Activated CD8-positive, alpha-beta T cell treated with anti-CD3 and anti-CD28 coated beads for 36 hours (primary cell): ENCODE data around the gene XPNPEP1. TPM values are rescaled to one million over a fixed set of nuclear protein-coding genes. Genes with fewer than 3 reads are reported as not detected.

Experiments
- ATAC-seq: fragments of 200-7000 bp; cut with Tn5 transposase; one replicate; pipeline ENCODE4 v1.10.0; 2021; ENCODE audit warnings: mild to moderate bottlenecking, moderate library complexity
- CTCF ChIA-PET: fragments of 350-600 bp; sonication (Branson Sonifier 250); formaldehyde crosslinking; loops from one replicate; lab custom pipeline; 2021; ENCODE audit warnings: antibody characterized with exemption; lab: Charles Lee
- POLR2A ChIA-PET: fragments of 350-600 bp; sonication (Branson Sonifier 250); formaldehyde crosslinking; loops from one replicate; lab custom pipeline; 2021; ENCODE audit warnings: antibody characterized with exemption; lab: Charles Lee
- DNase-seq: peaks from one replicate; pipeline ENCODE4 v3.0.0-alpha.2; 2020
- H3K27ac Mint-ChIP-seq: one replicate; pipeline ENCODE4 v1.8.0; 2021; ENCODE audit warnings: mild to moderate bottlenecking, mixed read lengths
- H3K27me3 Mint-ChIP-seq: one replicate; pipeline ENCODE4 v1.8.0; 2021; ENCODE audit warnings: mixed read lengths
- H3K36me3 Mint-ChIP-seq: one replicate; pipeline ENCODE4 v1.8.0; 2021; ENCODE audit warnings: low read depth, mixed read lengths
- H3K4me1 Mint-ChIP-seq: one replicate; pipeline ENCODE4 v1.8.0; 2021; ENCODE audit warnings: low read depth, mixed read lengths
- H3K4me3 Mint-ChIP-seq: one replicate; pipeline ENCODE4 v1.8.0; 2021; ENCODE audit warnings: mild to moderate bottlenecking, moderate library complexity, mixed read lengths
- H3K9me3 Mint-ChIP-seq: one replicate; pipeline ENCODE4 v1.8.0; 2021; ENCODE audit warnings: mixed read lengths
- intact Hi-C: fragments of 100-400 bp; cut with micrococcal nuclease; formaldehyde crosslinking; loops from one replicate; pipeline ENCODE4 v1.10.0; 2022
- total RNA-seq, 2 experiments: library from RNA; stranded (reverse); gene quantifications; one replicate each; pipeline ENCODE4 v1.2.3, GENCODE V29; 2021
- TF ChIP-seq, protein P1 (sequence below): fragments of 200-600 bp; IDR thresholded peaks from one replicate; pipeline ENCODE4 v1.8.0; 2022; ENCODE audit warnings: antibody characterized with exemption, mild to moderate bottlenecking

XPNPEP1 gene
- total RNA-seq, 2 experiments from 2014 or later = 96.5 to 97.0 TPM

DNA sequence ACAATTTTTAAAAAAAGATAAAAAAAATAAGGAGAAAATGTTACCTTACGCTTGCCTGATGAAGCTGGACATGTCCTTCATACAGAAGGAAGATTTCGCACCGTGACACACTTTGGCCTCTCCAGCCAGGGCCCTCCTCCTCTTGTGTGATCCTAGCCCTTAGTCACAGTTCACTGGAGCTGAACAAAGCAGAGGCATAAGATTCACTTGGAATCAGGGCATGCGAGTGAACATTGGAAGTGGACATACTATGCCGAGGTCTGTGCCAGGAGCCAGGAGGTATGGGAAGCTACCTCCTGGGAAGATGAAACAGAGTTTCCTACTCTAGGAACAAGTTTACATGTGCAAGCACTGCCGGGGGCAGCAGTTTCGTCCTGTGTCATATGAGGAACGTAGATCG is 91.5 kb downstream of the XPNPEP1 start:
- ChIA-PET POLR2A (no interaction called here), CTCF (no interaction called here)
- peaks cover 9% of the 10 kb centered on the region for H3K27me3 Mint-ChIP-seq
- no peak for ATAC-seq
- H3K36me3 Mint-ChIP-seq = peaks cover 1% of the 10 kb centered on the region
- no peak overlapping the region for H3K4me3 Mint-ChIP-seq
- TF ChIP-seq, protein P1, sequence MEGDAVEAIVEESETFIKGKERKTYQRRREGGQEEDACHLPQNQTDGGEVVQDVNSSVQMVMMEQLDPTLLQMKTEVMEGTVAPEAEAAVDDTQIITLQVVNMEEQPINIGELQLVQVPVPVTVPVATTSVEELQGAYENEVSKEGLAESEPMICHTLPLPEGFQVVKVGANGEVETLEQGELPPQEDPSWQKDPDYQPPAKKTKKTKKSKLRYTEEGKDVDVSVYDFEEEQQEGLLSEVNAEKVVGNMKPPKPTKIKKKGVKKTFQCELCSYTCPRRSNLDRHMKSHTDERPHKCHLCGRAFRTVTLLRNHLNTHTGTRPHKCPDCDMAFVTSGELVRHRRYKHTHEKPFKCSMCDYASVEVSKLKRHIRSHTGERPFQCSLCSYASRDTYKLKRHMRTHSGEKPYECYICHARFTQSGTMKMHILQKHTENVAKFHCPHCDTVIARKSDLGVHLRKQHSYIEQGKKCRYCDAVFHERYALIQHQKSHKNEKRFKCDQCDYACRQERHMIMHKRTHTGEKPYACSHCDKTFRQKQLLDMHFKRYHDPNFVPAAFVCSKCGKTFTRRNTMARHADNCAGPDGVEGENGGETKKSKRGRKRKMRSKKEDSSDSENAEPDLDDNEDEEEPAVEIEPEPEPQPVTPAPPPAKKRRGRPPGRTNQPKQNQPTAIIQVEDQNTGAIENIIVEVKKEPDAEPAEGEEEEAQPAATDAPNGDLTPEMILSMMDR = no peak
- no peak overlapping the region for H3K27ac Mint-ChIP-seq
- no peak for DNase-seq
- H3K9me3 Mint-ChIP-seq = peaks cover 5% of the 10 kb centered on the region
- intact Hi-C loops = no loop called here
- H3K4me1 Mint-ChIP-seq = no peaks in the 10 kb centered on the region

DNA sequence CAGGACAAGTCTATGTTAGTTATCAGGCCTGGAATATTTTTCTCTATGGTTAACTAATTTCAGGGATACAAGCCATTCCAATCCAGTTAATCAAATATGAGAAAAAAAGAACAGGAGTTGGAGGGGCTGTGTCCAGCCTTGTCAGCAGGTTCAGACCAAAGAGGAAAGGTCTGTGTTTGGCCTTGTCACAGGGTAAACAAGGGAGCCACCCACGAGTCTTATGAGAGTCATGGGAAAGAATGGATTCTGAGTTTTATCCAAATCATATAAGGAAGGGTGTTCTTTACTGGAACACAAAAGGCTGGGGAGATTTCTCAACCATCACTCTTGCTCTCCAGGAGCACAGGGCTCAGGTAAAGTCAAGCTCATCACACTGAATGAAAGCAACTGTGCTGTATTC is 99.1 kb downstream of the XPNPEP1 start:
- CTCF ChIA-PET = interaction anchor here (0.7 to 1.0 kb wide), 2 partner anchors 14 to 28 kb away, joined by 3 to 4 read pairs; no protein-coding TSS in a partner anchor
- TF ChIP-seq, protein P1 = no peak
- Mint-ChIP-seq H3K27me3 (peaks cover 17% of the 10 kb centered on the region), H3K4me3 (no peak overlapping the region), H3K4me1 (no peaks in the 10 kb centered on the region), H3K27ac (no peak overlapping the region), H3K9me3 (peaks cover 1% of the 10 kb centered on the region), H3K36me3 (no peaks in the 10 kb centered on the region)
- POLR2A ChIA-PET = no interaction called here
- intact Hi-C loops = no loop called here
- DNase-seq (no peak), ATAC-seq (no peak)

DNA sequence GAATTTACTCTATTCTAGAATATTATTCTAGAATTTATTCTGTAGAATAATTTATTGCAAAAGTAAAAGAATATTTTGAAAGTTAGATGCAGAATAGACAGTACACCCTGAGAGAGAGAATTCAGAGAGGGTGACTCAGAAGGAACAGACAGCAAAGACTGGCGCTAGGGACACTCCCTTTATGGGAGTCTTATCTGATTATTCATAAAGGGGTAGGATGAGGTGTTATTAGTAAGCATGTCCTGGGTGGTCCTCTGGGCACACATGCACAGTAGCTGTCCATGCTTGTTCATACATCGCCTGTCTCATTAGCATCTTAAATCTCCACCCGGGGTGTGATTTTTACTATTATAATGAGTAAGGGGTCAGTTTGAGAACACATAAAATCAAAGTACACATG is 100.1 kb downstream of the XPNPEP1 start:
- DNase-seq (no peak), ATAC-seq (no peak)
- POLR2A ChIA-PET = no interaction called here
- Mint-ChIP-seq H3K4me1 (no peaks in the 10 kb centered on the region), H3K9me3 (peaks cover under 1% of the 10 kb centered on the region), H3K27me3 (peaks cover 17% of the 10 kb centered on the region), H3K4me3 (no peak overlapping the region), H3K36me3 (no peaks in the 10 kb centered on the region), H3K27ac (no peak overlapping the region)
- intact Hi-C loops = no loop called here
- TF ChIP-seq, protein P1 = no peak
- CTCF ChIA-PET = interaction anchor here (1.0 kb wide), 1 partner anchor 29 kb away, joined by 4 read pairs; no protein-coding TSS in a partner anchor

DNA sequence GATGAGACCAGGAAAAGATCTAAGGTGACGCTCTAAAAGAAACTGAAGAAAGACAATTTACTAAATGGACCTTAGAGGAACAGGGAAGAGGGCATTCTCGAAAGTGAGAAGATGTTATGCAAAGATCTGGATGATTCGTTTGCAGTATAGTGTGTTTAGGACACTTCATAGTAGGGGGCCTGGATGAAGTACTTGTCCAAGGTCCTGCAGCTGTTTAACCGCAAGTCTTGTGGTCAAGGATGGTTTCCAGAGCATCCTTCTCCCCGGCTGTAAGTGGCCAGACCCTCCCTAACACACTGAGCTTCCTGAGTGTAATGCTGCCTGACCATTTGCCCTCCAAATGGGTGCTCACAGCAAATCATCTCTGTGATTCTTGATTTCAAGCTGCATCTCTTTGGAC is 101.6 kb downstream of the XPNPEP1 start:
- TF ChIP-seq, protein P1 = no peak
- Mint-ChIP-seq H3K27me3 (peaks cover 17% of the 10 kb centered on the region), H3K27ac (no peak overlapping the region), H3K36me3 (no peaks in the 10 kb centered on the region), H3K4me1 (no peaks in the 10 kb centered on the region), H3K4me3 (no peak overlapping the region), H3K9me3 (no peaks in the 10 kb centered on the region)
- POLR2A ChIA-PET = no interaction called here
- DNase-seq (no peak), ATAC-seq (no peak)
- CTCF ChIA-PET = no interaction called here
- intact Hi-C loops = no loop called here

DNA sequence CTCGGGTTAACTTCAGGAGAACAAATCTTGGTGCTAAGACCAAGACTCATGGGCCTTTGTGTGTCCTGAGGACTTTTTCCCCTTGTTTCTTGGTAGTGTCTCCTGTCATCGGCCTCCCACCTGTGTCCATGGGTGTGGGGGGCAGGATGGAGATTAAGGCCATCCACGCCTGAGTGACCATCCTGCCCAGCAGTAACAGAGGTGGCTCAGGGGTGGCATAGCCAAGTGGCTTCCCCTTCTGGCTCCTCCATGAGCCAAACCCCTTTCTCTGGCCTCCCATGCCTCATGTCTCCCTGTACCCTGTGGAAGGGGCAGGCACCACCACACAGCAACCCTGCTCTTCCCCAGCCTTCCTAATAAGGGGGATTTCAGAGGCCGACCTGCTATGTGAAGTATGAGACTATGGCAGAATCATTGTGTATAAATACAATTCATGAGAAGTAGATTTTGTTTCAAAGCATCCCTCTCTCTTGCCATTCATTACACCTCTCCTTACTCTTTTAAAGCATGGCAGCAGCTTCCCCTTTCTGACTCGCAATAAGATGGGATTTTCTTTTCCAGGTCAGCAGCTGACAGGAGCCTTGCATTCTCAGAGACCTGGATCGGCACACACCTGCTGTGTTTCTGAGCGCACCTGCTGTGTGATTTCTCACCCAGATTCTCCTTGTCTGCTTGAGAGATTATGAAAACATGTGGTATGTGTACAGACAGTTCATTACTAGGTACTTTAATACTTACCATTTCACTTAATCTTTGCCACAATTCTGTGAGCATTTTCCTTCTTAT is 102.5 kb downstream of the XPNPEP1 start:
- POLR2A ChIA-PET = no interaction called here
- no peaks in the 10 kb centered on the region for H3K9me3 Mint-ChIP-seq
- no peak overlapping the region for H3K4me3 Mint-ChIP-seq
- TF ChIP-seq, protein P1 = no peak
- no peaks in the 10 kb centered on the region for H3K4me1 Mint-ChIP-seq
- no peak for ATAC-seq
- no peaks in the 10 kb centered on the region for H3K36me3 Mint-ChIP-seq
- CTCF ChIA-PET = no interaction called here
- peaks cover 16% of the 10 kb centered on the region for H3K27me3 Mint-ChIP-seq
- intact Hi-C loops = no loop called here
- no peak overlapping the region for H3K27ac Mint-ChIP-seq
- no peak for DNase-seq
